Activated T-cell treated with anti-CD3 and anti-CD28 coated beads for 1 hour (primary cell): ENCODE data around the gene HOXD4.

ENCODE experiments used
- DNase-seq: peaks from one replicate; pipeline ENCODE4 v3.0.0-alpha.2; 2020; ENCODE audit warnings: low read depth

The HOXD4 gene

GRCh38 chr2:176170602-176171305 lies 19.4 kb downstream of the HOXD4 start:
- DNase-seq: no peak

- no peak for DNase-seq
Measured at GRCh38 chr2:176171351-176172006, 20.1 kb downstream of the HOXD4 start.

- DNase-seq: no peak
Measured at GRCh38 chr2:176172007-176172894, 20.9 kb downstream of the HOXD4 start.

GRCh38 chr2:176172895-176173566 lies 21.7 kb downstream of the HOXD4 start:
- no peak for DNase-seq

GRCh38 chr2:176173567-176174381 lies 22.4 kb downstream of the HOXD4 start:
- DNase-seq: no peak

- no peak for DNase-seq
Measured at GRCh38 chr2:176174382-176174823, 23.1 kb downstream of the HOXD4 start.

GRCh38 chr2:176174824-176175708 lies 23.7 kb downstream of the HOXD4 start:
- DNase-seq: no peak

- no peak for DNase-seq
Measured at GRCh38 chr2:176175709-176176607, 24.6 kb downstream of the HOXD4 start.

- no peak for DNase-seq
Measured at GRCh38 chr2:176177580-176178037, 26.3 kb downstream of the HOXD4 start.

- no peak for DNase-seq
Measured at GRCh38 chr2:176178038-176178756, 26.8 kb downstream of the HOXD4 start.

- no peak for DNase-seq
Measured at GRCh38 chr2:176178757-176179295, 27.5 kb downstream of the HOXD4 start.

- no peak for DNase-seq
Measured at GRCh38 chr2:176181551-176181950, 30.2 kb downstream of the HOXD4 start.

- DNase-seq: no peak
Measured at GRCh38 chr2:176182671-176183070, 31.3 kb downstream of the HOXD4 start.

- no peak for DNase-seq
Measured at GRCh38 chr2:176184749-176185148, 33.4 kb downstream of the HOXD4 start.

GRCh38 chr2:176186024-176186423 lies 34.7 kb downstream of the HOXD4 start:
- no peak for DNase-seq

- no peak for DNase-seq
Measured at GRCh38 chr2:176187200-176187898, 36.0 kb downstream of the HOXD4 start.
